Measurements from ENCODE around the gene GPC1. TPM values are rescaled to one million over a fixed set of nuclear protein-coding genes. Genes with fewer than 3 reads are reported as not detected.

The GPC1 gene
- total and polyA plus RNA-seq, 12 donors, result 104 to 287 (median 181) TPM

Small RNA genes lying within 50 kb of the gene (microRNA-seq; reads per million reads assigned to microRNA genes)
- 512 to 710 reads per million in 2 donors for gene MIR149

Other genes starting within 250 kb of the GPC1 start
- gene ANKMY1, start 122.3 kb downstream of the GPC1 start, total RNA-seq, result 1 to 10 TPM; 3.8 to 7.8 (median 5.3) TPM
- 10 to 100 TPM in 1 of 2 donors, 1 to 10 TPM in 1; 1.9 to 15.6 TPM for gene ANKMY1, start 122.3 kb downstream of the GPC1 start, polyA plus RNA-seq
- 10 to 100 TPM; 10.6 to 22.1 (median 15.4) TPM for gene DUSP28, start 124.7 kb downstream of the GPC1 start, total RNA-seq
- gene DUSP28, start 124.7 kb downstream of the GPC1 start, polyA plus RNA-seq, result 1 to 10 TPM; 4.7 to 7.3 TPM
- 100 to 1,000 TPM in 2 of 10 donors, 10 to 100 TPM in 8; 62.8 to 116 (median 73.3) TPM for gene RNPEPL1, start 132.8 kb downstream of the GPC1 start, total RNA-seq
- gene RNPEPL1, start 132.8 kb downstream of the GPC1 start, polyA plus RNA-seq, result 100 to 1,000 TPM in 1 of 2 donors, 10 to 100 TPM in 1; 76.7 to 247 TPM
- 10 to 100 TPM; 16.8 to 73.8 (median 21.0) TPM for gene CAPN10, start 151.1 kb downstream of the GPC1 start, total RNA-seq
- gene CAPN10, start 151.1 kb downstream of the GPC1 start, polyA plus RNA-seq, result 10 to 100 TPM; 19.1 to 89.5 TPM
- 1 to 10 TPM in 4 of 10 donors, under 1 TPM in 6; 0.40 to 2.1 (median 0.86) TPM for gene GPR35, start 189.8 kb downstream of the GPC1 start, total RNA-seq
- gene GPR35, start 189.8 kb downstream of the GPC1 start, polyA plus RNA-seq, result 1 to 10 TPM; 1.4 to 5.2 TPM
- gene AQP12B, start 247.2 kb downstream of the GPC1 start, total RNA-seq, result not detected
- gene AQP12B, start 247.2 kb downstream of the GPC1 start, polyA plus RNA-seq, result under 1 TPM in 1 of 2 donors, not detected in 1; 0.03 TPM

Measured in heart right ventricle (tissue), 12 donors.